ENCODE results near the gene NR1I2.

DNA sequence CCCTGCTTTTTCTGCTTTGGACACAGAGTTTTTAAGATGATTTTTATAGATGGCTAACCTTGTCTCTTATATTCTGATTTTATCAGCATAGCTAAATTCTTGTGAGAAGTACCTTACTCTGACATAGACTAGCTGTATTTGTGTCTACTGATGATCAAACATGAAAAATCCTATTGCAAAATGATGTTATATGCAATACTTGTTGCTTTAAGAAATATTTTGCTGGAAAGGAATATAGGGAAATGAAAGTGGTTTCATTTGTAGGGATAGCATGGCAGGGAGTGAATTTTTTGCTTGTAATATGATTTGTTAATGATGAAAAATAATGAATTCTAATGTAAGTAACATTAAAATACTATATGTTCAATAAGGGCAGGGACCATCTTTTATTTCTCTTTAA, 43.2 kb upstream of the NR1I2 start:
- no peak for TF ChIP-seq CSDC2 (CRISPR knock-in tag; IDR thresholded peaks at IDR 0.05)
- no peak for TF ChIP-seq SNAI2 (CRISPR knock-in tag; IDR thresholded peaks at IDR 0.05)
- TF ChIP-seq, protein P1, sequence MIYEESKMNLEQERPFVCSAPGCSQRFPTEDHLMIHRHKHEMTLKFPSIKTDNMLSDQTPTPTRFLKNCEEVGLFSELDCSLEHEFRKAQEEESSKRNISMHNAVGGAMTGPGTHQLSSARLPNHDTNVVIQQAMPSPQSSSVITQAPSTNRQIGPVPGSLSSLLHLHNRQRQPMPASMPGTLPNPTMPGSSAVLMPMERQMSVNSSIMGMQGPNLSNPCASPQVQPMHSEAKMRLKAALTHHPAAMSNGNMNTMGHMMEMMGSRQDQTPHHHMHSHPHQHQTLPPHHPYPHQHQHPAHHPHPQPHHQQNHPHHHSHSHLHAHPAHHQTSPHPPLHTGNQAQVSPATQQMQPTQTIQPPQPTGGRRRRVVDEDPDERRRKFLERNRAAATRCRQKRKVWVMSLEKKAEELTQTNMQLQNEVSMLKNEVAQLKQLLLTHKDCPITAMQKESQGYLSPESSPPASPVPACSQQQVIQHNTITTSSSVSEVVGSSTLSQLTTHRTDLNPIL (CRISPR knock-in tag; IDR thresholded peaks at IDR 0.05; ENCODE audit: low read depth), result no peak
- TF ChIP-seq ARNTL (CRISPR knock-in tag; IDR thresholded peaks at IDR 0.05; ENCODE audit: borderline replicate concordance, low read depth), result no peak
- no peak for TF ChIP-seq ZFP3 (CRISPR knock-in tag; IDR thresholded peaks at IDR 0.05)
- no peak for TF ChIP-seq BACH2 (CRISPR knock-in tag; IDR thresholded peaks at IDR 0.05; ENCODE audit: borderline replicate concordance)
- TF ChIP-seq ZNF70 (CRISPR knock-in tag; IDR thresholded peaks at IDR 0.05), result no peak
- TF ChIP-seq, protein P2, sequence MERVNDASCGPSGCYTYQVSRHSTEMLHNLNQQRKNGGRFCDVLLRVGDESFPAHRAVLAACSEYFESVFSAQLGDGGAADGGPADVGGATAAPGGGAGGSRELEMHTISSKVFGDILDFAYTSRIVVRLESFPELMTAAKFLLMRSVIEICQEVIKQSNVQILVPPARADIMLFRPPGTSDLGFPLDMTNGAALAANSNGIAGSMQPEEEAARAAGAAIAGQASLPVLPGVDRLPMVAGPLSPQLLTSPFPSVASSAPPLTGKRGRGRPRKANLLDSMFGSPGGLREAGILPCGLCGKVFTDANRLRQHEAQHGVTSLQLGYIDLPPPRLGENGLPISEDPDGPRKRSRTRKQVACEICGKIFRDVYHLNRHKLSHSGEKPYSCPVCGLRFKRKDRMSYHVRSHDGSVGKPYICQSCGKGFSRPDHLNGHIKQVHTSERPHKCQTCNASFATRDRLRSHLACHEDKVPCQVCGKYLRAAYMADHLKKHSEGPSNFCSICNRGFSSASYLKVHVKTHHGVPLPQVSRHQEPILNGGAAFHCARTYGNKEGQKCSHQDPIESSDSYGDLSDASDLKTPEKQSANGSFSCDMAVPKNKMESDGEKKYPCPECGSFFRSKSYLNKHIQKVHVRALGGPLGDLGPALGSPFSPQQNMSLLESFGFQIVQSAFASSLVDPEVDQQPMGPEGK (CRISPR knock-in tag; IDR thresholded peaks at IDR 0.05; ENCODE audit: borderline replicate concordance), result no peak
- TF ChIP-seq, protein P3, sequence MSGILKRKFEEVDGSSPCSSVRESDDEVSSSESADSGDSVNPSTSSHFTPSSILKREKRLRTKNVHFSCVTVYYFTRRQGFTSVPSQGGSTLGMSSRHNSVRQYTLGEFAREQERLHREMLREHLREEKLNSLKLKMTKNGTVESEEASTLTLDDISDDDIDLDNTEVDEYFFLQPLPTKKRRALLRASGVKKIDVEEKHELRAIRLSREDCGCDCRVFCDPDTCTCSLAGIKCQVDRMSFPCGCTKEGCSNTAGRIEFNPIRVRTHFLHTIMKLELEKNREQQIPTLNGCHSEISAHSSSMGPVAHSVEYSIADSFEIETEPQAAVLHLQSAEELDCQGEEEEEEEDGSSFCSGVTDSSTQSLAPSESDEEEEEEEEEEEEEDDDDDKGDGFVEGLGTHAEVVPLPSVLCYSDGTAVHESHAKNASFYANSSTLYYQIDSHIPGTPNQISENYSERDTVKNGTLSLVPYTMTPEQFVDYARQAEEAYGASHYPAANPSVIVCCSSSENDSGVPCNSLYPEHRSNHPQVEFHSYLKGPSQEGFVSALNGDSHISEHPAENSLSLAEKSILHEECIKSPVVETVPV (CRISPR knock-in tag; IDR thresholded peaks at IDR 0.05), result no peak
- TF ChIP-seq GLIS3 (CRISPR knock-in tag; IDR thresholded peaks at IDR 0.05), result no peak
- TF ChIP-seq TOX (CRISPR knock-in tag; IDR thresholded peaks at IDR 0.05; ENCODE audit: borderline replicate concordance), result no peak

Measured in SK-N-SH treated with all-trans-retinoic acid at 6 μM for 48 hours (cell line).